ENCODE data around the gene CPA2.

GRCh38 chr7:130289478-130289877 lies 22.8 kb downstream of the CPA2 start:
- no peak for TF ChIP-seq CTCF (IDR thresholded peaks at IDR 0.05)
- TF ChIP-seq POLR2A (IDR thresholded peaks at IDR 0.05): no peak
- TF ChIP-seq POLR2AphosphoS5 (IDR thresholded peaks at IDR 0.05): no peak
- no peak for TF ChIP-seq EP300 (IDR thresholded peaks at IDR 0.05)

Data from upper lobe of left lung (tissue), 4 donors.